K562 (cell line): ENCODE data around the gene COL9A2. TPM values are rescaled to one million over a fixed set of nuclear protein-coding genes. Genes with fewer than 3 reads are reported as not detected.

Experiments used
- ATAC-seq: fragments of 200-7000 bp; cut with Tn5 transposase; 3 replicates; pipeline ENCODE4 v1.9.1; 2020; ENCODE audit warnings: moderate library complexity
- BruUV-seq: library from RNA; stranded (reverse); fragments of 400-500 nt; replicated peaks from 2 replicates; lab custom pipeline; 2021; lab: Mats Ljungman, UMichigan
- CTCF ChIA-PET: fragments of 300-600 bp; formaldehyde crosslinking; extraction: SDS; loops from one replicate; lab custom pipeline; 2021; ENCODE audit warnings: low intra/inter-chr PET ratio; lab: Yijun Ruan, JAX
- POLR2A ChIA-PET: fragments of 300-600, 350-650 bp; sonication (Branson Sonifier 250); formaldehyde crosslinking; extraction: SDS; loops from one replicate; lab custom pipeline; 2021; ENCODE audit warnings: antibody characterized with exemption, inconsistent platforms; lab: Yijun Ruan, JAX
- DNase-seq, 4 experiments: peaks; one replicate each; pipeline versions ENCODE4 v3.0.0 to v3.0.0-alpha.2; 2011 to 2018; ENCODE audit warnings: low spot score in 3 of 4, mixed read lengths in 3 of 4; ENCODE audit errors: extremely low read depth in 1 of 4
- FAIRE-seq: peaks from 2 replicates; lab custom pipeline; 2011; peaks lifted over from hg19 to GRCh38; lab: Jason Lieb, UNC
- H2AFZ ChIP-seq: 2 replicates; pipeline ENCODE4 v1.6.0; 2011; ENCODE audit warnings: low read depth, low read length, control low read depth, inconsistent platforms
- H3K27ac ChIP-seq: fragments of 200-600 bp; 3 replicates; pipeline ENCODE4 v1.8.0; 2011; ENCODE audit warnings: low read depth, mild to moderate bottlenecking, control low read depth, inconsistent platforms, low read length, moderate library complexity, mixed read lengths; ENCODE audit errors: extremely low read depth
- H3K27me3 ChIP-seq, 2 experiments: fragments of 300-600 bp in 1 of 2; 2 replicates in 1 of 2; 3 replicates in 1 of 2; pipeline versions ENCODE4 v1.6.0 to v1.8.0; 2011; ENCODE audit warnings: inconsistent platforms in 2 of 2, low read length in 2 of 2, mild to moderate bottlenecking in 1 of 2, mixed read lengths in 1 of 2, moderate library complexity in 1 of 2; ENCODE audit not compliant: control insufficient read depth in 2 of 2, insufficient read depth in 2 of 2
- H3K36me3 ChIP-seq: fragments of 300-600 bp; 3 replicates; pipeline ENCODE4 v1.8.0; 2011; ENCODE audit warnings: mild to moderate bottlenecking, low read length, inconsistent platforms; ENCODE audit not compliant: control insufficient read depth, insufficient read depth
- H3K4me1 ChIP-seq, 2 experiments: fragments of 200-600 bp in 1 of 2; replicated peaks in 1 of 2; 2 replicates in 1 of 2; 3 replicates in 1 of 2; pipeline versions ENCODE4 v1.5.1 to v1.8.0; 2011; ENCODE audit warnings: inconsistent platforms in 2 of 2, low read length in 2 of 2, mild to moderate bottlenecking in 1 of 2, mixed read lengths in 1 of 2, moderate library complexity in 1 of 2; ENCODE audit not compliant: control insufficient read depth in 2 of 2, insufficient read depth in 2 of 2
- H3K4me2 ChIP-seq: 2 replicates; pipeline ENCODE4 v1.6.1; 2011; ENCODE audit warnings: low read length, control low read depth, inconsistent platforms, mixed read lengths; ENCODE audit not compliant: insufficient read depth
- H3K4me3 ChIP-seq: fragments of 200-600 bp; sonication (generic), shearing (Covaris generic); 2 replicates; pipeline ENCODE4 v1.5.1; 2016; ENCODE audit warnings: control low read depth, inconsistent platforms
- H3K79me2 ChIP-seq: fragments of 200-600 bp; 3 replicates; pipeline ENCODE4 v1.8.0; 2011; ENCODE audit warnings: low read length, inconsistent platforms; ENCODE audit not compliant: control insufficient read depth, insufficient read depth
- H3K9ac ChIP-seq, 2 experiments: 2 replicates each; pipeline versions ENCODE4 v1.6.0 to v1.6.1; 2011; ENCODE audit warnings: low read depth in 2 of 2, low read length in 2 of 2, control low read depth in 1 of 2, inconsistent platforms in 1 of 2, mild to moderate bottlenecking in 1 of 2, mixed read lengths in 1 of 2; ENCODE audit not compliant: insufficient read depth in 1 of 2
- H3K9me1 ChIP-seq: one replicate; pipeline ENCODE4 v1.6.0; 2011; ENCODE audit warnings: inconsistent platforms, mild to moderate bottlenecking, low read length, moderate library complexity; ENCODE audit not compliant: control insufficient read depth, insufficient read depth
- H3K9me3 ChIP-seq: replicated peaks from 2 replicates; pipeline ENCODE4 v1.5.1; 2011; ENCODE audit warnings: low read depth, low read length, inconsistent platforms; ENCODE audit not compliant: control insufficient read depth, insufficient read depth
- H4K20me1 ChIP-seq: replicated peaks from 2 replicates; pipeline ENCODE4 v1.6.1; 2011; ENCODE audit warnings: low read length, inconsistent platforms, mixed read lengths; ENCODE audit not compliant: control insufficient read depth, insufficient read depth
- ZBTB40 ChIP-seq, 2 experiments: fragments of 450-650 bp in 1 of 2; sonication (generic) in 1 of 2; formaldehyde crosslinking in 1 of 2; IDR thresholded peaks; 2 replicates each; pipeline versions ENCODE4 v1.7.1 to v1.9.0; 2016 to 2022; ENCODE audit warnings: inconsistent platforms in 1 of 2, mild to moderate bottlenecking in 1 of 2, missing genetic modification reagents in 1 of 2
- WGBS: fragments of 100-300 bp; shearing (Covaris generic); methylation state at CpG from one replicate; pipeline ENCODE4 v1.1.6; 2016; ENCODE audit warnings: low coverage, mixed read lengths; ENCODE audit not compliant: insufficient coverage; ENCODE audit errors: missing lambda C conversion rate; 5-methylcytosine and 5-hydroxymethylcytosine counted together
- in situ Hi-C: fragments of 300-500 bp; cut with MboI; formaldehyde crosslinking; loops from 4 replicates; pipeline ENCODE4 v1.15.0; 2018; ENCODE audit warnings: inconsistent platforms, mixed read lengths
- intact Hi-C: fragments of 100-400 bp; cut with micrococcal nuclease; formaldehyde crosslinking; loops from 2 replicates; pipeline ENCODE4 v1.14.2; 2022
- polyA plus RNA-seq, 8 experiments: library from polyadenylated mRNA; depleted of rRNA in 4 of 8; stranded (reverse) in 5 of 8; unstranded in 3 of 8; fragments of >200 nt; fragmentation: Nextera tagmentation in 2 of 8; fragmentation: Illumina TruSeq in 1 of 8; extraction: Ambion mirVana in 2 of 8; extraction: Trizol in 1 of 8; gene quantifications; 2 replicates each; pipeline versions ENCODE4 v1.2.1 to v1.2.3, GENCODE V29; 2011 to 2014; ENCODE audit warnings: inconsistent platforms in 1 of 8, missing spikeins in 1 of 8
- total RNA-seq, 7 experiments: library from RNA; depleted of rRNA in 6 of 7; stranded (reverse); fragments of >200 nt in 6 of 7; fragmentation: Illumina TruSeq in 2 of 7; extraction: Trizol in 2 of 7; gene quantifications; 2 replicates each; pipeline versions ENCODE4 v1.2.1 to v1.2.3, GENCODE V29; 2011 to 2021; ENCODE audit warnings: low replicate concordance in 1 of 7
- TF ChIP-seq, protein P1 (sequence below): sonication (generic); formaldehyde crosslinking; IDR thresholded peaks from 2 replicates; pipeline ENCODE4 v1.8.1; 2023; ENCODE audit warnings: mild to moderate bottlenecking, missing genetic modification reagents

Gene COL9A2
- total and polyA plus RNA-seq, 9 of the 15 experiments (the other 6 are each of a cell fraction or from before 2014, with no cell fraction given) = 0.03 to 2.2 (median 0.31) TPM

DNA sequence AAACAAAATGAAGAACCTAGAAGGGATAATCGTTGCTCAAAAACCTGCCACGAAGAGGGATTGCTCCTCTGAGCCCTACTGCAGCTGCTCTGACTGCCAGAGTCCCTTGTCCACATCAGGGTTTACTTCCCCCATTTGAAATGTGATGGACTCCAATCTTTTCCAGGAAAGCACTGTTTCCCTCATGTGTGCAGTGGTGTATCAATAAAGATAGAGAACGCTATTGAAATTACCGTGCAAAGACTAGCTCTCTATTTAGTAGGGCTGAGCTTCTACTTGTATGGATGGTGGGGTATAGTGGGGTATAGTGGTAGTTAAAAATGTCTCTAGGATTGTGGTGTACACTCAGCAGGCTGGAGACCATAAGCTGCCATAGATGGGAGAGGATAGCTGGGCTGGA, 65.6 kb downstream of the COL9A2 start:
- peak; percentile 36 for ATAC-seq
- 60% methylated on average over 4 of the region's 4 CpGs for WGBS

More for the DNA sequence above, 65.6 kb downstream of the COL9A2 start:
- intact Hi-C loops (no loop called here), in situ Hi-C loops (no loop called here)
- peaks cover 3% of the 10 kb centered on the region; the same call in 1 of the 3 replicates for H3K36me3 ChIP-seq
- no peak overlapping the region for H3K27ac ChIP-seq
- no peaks in the 10 kb centered on the region for H3K27me3 ChIP-seq
- no TSS peak for BruUV-seq
- H3K9me3 ChIP-seq = no peaks in the 10 kb centered on the region
- no peaks in the 10 kb centered on the region for H3K9me1 ChIP-seq
- no peak for FAIRE-seq
- no peak overlapping the region for H3K9ac ChIP-seq
- ChIA-PET POLR2A (interaction anchor here (0.7 to 1.8 kb wide), 2 partner anchors 10 to 40 kb away, joined by 3 to 11 read pairs; no protein-coding TSS in a partner anchor), CTCF (no interaction called here)
- no peak overlapping the region for H3K4me3 ChIP-seq
- peaks cover 0 to 9% of the 10 kb centered on the region in 2 experiments; a peak in 4 of 5 replicates for H3K4me1 ChIP-seq
- TF ChIP-seq ZBTB40 (IDR thresholded peaks at IDR 0.05) (peak; percentile 78), ZBTB40 (CRISPR knock-in tag; IDR thresholded peaks at IDR 0.05) (no peak; the same call in 1 of the 2 replicates)
- TF ChIP-seq, protein P1, sequence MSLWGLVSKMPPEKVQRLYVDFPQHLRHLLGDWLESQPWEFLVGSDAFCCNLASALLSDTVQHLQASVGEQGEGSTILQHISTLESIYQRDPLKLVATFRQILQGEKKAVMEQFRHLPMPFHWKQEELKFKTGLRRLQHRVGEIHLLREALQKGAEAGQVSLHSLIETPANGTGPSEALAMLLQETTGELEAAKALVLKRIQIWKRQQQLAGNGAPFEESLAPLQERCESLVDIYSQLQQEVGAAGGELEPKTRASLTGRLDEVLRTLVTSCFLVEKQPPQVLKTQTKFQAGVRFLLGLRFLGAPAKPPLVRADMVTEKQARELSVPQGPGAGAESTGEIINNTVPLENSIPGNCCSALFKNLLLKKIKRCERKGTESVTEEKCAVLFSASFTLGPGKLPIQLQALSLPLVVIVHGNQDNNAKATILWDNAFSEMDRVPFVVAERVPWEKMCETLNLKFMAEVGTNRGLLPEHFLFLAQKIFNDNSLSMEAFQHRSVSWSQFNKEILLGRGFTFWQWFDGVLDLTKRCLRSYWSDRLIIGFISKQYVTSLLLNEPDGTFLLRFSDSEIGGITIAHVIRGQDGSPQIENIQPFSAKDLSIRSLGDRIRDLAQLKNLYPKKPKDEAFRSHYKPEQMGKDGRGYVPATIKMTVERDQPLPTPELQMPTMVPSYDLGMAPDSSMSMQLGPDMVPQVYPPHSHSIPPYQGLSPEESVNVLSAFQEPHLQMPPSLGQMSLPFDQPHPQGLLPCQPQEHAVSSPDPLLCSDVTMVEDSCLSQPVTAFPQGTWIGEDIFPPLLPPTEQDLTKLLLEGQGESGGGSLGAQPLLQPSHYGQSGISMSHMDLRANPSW (CRISPR knock-in tag) = no peak
- H3K4me2 ChIP-seq = no peak overlapping the region
- H3K79me2 ChIP-seq = peaks cover 13% of the 10 kb centered on the region
- H2AFZ ChIP-seq = peak overlapping the region; percentile 65; the same call in 1 of the 2 replicates
- H4K20me1 ChIP-seq = no peaks in the 10 kb centered on the region
- no peak for DNase-seq
